ENCODE measurements around the gene PSMA2.

PSMA2 gene

DNA sequence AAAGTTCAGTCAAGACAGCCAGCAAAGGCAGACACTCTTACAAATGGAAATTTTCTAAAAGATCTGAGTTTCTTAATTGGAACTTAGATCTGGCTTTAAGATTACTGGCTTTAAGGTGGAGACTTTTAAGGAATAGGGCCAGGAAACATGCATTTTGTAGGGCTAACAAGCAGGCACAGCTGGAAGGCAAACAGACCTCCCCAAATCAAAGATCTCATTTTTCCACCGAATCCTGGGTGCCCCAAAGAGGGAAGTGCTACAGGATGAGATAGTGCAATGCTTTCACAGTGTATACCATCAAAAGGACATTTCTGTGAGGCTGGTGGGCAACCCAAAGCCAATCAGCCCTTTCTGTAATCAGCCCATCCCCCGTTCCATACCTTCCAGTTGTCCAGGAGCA is 27.6 kb upstream of the PSMA2 start:
- no peak for DNase-seq (ENCODE audit: extremely low read depth, low read depth)
- TF ChIP-seq, protein P1, sequence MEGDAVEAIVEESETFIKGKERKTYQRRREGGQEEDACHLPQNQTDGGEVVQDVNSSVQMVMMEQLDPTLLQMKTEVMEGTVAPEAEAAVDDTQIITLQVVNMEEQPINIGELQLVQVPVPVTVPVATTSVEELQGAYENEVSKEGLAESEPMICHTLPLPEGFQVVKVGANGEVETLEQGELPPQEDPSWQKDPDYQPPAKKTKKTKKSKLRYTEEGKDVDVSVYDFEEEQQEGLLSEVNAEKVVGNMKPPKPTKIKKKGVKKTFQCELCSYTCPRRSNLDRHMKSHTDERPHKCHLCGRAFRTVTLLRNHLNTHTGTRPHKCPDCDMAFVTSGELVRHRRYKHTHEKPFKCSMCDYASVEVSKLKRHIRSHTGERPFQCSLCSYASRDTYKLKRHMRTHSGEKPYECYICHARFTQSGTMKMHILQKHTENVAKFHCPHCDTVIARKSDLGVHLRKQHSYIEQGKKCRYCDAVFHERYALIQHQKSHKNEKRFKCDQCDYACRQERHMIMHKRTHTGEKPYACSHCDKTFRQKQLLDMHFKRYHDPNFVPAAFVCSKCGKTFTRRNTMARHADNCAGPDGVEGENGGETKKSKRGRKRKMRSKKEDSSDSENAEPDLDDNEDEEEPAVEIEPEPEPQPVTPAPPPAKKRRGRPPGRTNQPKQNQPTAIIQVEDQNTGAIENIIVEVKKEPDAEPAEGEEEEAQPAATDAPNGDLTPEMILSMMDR (IDR thresholded peaks at IDR 0.05; ENCODE audit: low read depth, low read length, missing control alignments), result no peak
- H3K4me3 ChIP-seq (replicated peaks; ENCODE audit: low read depth, low read length), result no peak overlapping the region

GRCh38 chr7:42956062-42956461 is 24.1 kb upstream of the PSMA2 start:
- H3K4me3 ChIP-seq (replicated peaks; ENCODE audit: low read depth, low read length), result no peak overlapping the region
- TF ChIP-seq, protein P1 (IDR thresholded peaks at IDR 0.05; ENCODE audit: low read depth, low read length, missing control alignments), result no peak
- no peak for DNase-seq (ENCODE audit: extremely low read depth, low read depth)

DNA sequence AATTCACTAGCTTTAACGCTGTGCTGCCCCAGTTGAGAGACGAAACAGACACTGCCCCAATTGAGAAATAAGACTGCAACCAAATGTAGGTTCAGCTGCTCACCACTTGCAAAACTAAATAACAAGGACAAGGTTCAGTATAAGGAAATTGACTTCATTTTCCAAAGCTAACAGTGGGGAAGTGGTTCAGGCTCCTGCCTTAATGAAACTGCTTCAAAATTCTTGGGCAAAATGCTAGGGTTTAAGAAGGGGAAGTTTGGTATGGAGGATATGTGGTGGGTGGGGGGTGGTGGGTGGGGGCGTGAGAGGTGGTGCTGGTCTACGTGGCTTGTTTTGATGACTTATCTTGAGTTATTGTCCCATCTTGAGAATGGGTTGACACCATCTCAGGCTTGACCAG is 22.0 kb upstream of the PSMA2 start:
- TF ChIP-seq, protein P1 (IDR thresholded peaks at IDR 0.05; ENCODE audit: low read depth, low read length, missing control alignments), result no peak
- DNase-seq (ENCODE audit: extremely low read depth, low read depth), result no peak
- H3K4me3 ChIP-seq (replicated peaks; ENCODE audit: low read depth, low read length), result no peak overlapping the region

DNA sequence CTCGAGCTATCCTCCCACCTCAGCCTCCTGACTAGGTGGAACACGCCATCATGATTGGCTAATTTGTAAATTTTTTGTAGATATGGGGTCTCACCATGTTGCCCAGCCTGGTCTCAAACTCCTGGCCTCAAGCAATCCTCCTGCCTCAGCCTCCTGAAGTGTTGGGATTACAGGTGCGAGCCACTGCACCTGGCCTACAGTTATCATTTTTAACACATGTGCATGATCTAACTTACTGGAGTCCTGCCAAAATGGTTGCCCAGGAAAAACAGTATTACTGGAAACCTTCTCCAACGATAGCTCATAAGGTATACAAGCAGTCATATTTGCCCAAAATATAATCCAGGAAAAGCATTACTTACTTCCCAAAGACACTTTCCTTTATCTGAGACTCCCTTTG is 20.4 kb upstream of the PSMA2 start:
- no peak overlapping the region for H3K4me3 ChIP-seq (replicated peaks; ENCODE audit: low read depth, low read length)
- DNase-seq (ENCODE audit: extremely low read depth, low read depth), result no peak
- TF ChIP-seq, protein P1 (IDR thresholded peaks at IDR 0.05; ENCODE audit: low read depth, low read length, missing control alignments), result no peak

GRCh38 chr7:42950417-42950816 is 18.4 kb upstream of the PSMA2 start:
- H3K4me3 ChIP-seq (replicated peaks; ENCODE audit: low read depth, low read length), result no peak overlapping the region
- no peak for DNase-seq (ENCODE audit: extremely low read depth, low read depth)
- TF ChIP-seq, protein P1 (IDR thresholded peaks at IDR 0.05; ENCODE audit: low read depth, low read length, missing control alignments), result no peak

GRCh38 chr7:42947521-42947920 is 15.5 kb upstream of the PSMA2 start:
- no peak overlapping the region for H3K4me3 ChIP-seq (replicated peaks; ENCODE audit: low read depth, low read length)
- DNase-seq (ENCODE audit: extremely low read depth, low read depth), result peak; percentile 21
- TF ChIP-seq, protein P1 (IDR thresholded peaks at IDR 0.05; ENCODE audit: low read depth, low read length, missing control alignments), result no peak

DNA sequence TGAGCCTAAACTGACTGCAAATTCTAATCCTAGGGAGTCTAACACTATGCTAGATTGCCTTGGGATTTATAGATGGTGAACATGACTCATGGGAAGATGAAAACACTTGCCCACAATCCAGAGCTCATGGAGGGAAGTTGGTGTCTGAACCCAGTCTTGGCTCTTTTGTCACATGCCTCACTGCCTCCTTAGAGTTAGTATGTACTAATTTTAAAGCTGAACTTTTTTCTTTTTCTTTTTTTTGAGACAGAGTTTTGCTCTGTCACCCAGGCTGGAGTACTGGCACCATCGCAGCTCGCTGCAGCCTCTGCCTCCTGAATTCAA is 14.6 kb upstream of the PSMA2 start:
- TF ChIP-seq, protein P1 (IDR thresholded peaks at IDR 0.05; ENCODE audit: low read depth, low read length, missing control alignments), result no peak
- no peak overlapping the region for H3K4me3 ChIP-seq (replicated peaks; ENCODE audit: low read depth, low read length)
- no peak for DNase-seq (ENCODE audit: extremely low read depth, low read depth)

All from HFF-Myc (cell line).